ENCODE results near the gene HYPK. TPM values are rescaled to one million over a fixed set of nuclear protein-coding genes. Genes with fewer than 3 reads are reported as not detected.
"Not testable (repeated sequence)": the region's sequence is repeated elsewhere in the genome, so short reads cannot be mapped to it uniquely, and the experiment has no call there.

Gene HYPK
- total RNA-seq, 2 experiments from 2014 or later: 15.0 to 18.1 TPM

DNA sequence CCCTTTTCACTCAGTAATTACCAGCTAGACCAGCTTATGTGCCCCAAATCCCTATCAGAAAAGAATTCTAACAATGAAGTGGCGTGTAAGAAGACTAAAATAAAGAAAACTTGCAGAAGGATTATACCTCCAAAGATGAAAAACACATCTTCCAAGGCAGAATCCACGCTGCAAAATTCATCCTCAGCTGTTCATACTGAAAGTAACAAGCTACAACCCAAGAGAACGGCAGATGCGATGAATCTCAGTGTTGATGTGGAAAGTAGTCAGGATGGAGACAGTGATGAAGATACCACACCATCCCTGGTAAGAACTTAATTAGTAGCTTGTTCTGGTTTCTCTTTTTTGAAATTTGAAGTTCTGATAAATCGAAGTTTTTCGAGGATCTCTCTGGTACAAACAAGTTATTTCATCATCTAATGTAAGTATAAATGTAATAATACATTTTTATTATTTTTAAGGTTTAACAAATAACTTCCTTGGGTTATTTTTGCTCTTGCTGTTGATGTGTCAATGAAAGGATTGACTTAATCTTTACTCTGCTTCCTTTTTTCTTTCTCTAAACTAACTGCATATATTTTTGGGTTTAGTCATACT, 27.8 kb downstream of the HYPK start:
- peak overlapping the region; percentile 97 for H3K27ac Mint-ChIP-seq
- POLR2A ChIA-PET: interaction anchor here (0.6 to 0.9 kb wide), 3 partner anchors 21 to 35 kb away, joined by 3 to 4 read pairs (median 3); partner anchors contain the start of genes HYPK and SERINC4
- H3K4me1 Mint-ChIP-seq: peaks cover 63% of the 10 kb centered on the region
- peaks cover 52% of the 10 kb centered on the region for H3K36me3 Mint-ChIP-seq (ENCODE audit: low read depth)
- peak overlapping the region; percentile 96 for H3K4me3 Mint-ChIP-seq
- DNase-seq: peak; percentile 42
- CTCF ChIA-PET: interaction anchor here (1.3 to 1.4 kb wide), 2 partner anchors 9 to 13 kb away, joined by 3 to 5 read pairs; no protein-coding TSS in a partner anchor
- H3K9me3 Mint-ChIP-seq: peaks cover 2% of the 10 kb centered on the region
- H3K27me3 Mint-ChIP-seq: no peaks in the 10 kb centered on the region

DNA sequence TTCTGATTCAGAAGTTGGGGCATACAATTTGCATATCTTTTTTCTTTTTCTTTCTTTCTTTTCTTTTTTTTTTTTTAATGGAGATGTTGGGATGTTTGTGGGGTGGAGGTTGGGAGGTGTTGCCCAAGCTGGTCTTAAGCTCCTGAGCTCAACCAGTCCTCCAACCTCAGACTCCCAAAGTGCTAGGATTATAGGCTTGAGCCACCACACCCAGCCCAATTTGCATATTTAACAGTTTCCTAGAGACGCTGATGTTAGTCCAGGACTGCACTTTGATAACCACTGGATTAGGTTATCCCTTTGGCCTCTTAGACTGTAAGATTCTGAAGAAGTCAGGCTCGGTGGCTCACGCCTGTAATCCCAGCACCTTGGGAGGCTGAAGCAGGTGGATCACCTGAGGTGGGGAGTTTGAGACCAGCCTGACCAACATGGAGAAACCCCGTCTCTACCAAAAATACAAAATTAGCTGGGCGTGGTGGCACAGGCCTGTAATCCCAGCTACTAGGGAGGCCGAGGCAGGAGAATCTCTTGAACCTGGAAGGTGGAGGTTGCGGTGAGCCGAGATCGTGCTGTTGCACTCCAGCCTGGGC, 29.6 kb downstream of the HYPK start:
- Mint-ChIP-seq H3K27ac (peak overlapping the region; percentile 15), H3K4me3 (peak overlapping the region; percentile 96), H3K4me1 (peaks cover 58% of the 10 kb centered on the region), H3K36me3 (ENCODE audit: low read depth) (peaks cover 52% of the 10 kb centered on the region)
- CTCF ChIA-PET, POLR2A ChIA-PET, H3K27me3 Mint-ChIP-seq, H3K9me3 Mint-ChIP-seq, DNase-seq: not testable (repeated sequence)

DNA sequence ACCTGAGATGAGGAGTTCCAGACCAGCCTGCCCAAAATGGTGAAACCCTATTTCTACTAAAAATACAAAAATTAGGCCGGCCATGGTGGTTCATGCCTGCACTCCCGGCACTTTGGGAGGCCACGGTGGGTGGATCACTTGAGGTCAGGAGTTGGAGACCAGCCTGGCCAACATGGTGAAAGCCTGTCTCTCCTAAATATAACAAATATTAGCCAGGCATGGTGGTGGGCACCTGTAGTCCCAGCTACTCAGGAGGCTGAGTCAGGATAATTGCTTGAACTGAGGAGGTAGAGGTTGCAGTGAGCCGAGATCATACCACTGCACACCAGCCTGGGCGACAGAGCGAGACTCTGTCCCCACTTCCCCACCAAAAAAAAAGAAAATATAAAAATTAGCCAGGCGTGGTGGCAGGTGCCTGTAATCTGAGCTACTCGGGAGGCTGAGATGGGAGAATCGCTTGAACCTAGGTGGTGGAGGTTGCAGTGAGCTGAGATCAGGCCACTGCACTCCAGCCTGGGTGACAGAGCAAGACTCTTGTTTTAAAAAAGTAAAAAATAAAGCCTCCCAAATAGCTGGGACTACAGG, 30.4 kb downstream of the HYPK start:
- POLR2A ChIA-PET, H3K9me3 Mint-ChIP-seq, H3K27me3 Mint-ChIP-seq, DNase-seq, H3K27ac Mint-ChIP-seq: not testable (repeated sequence)
- H3K36me3 Mint-ChIP-seq (ENCODE audit: low read depth): peaks cover 57% of the 10 kb centered on the region
- H3K4me3 Mint-ChIP-seq: peak overlapping the region; percentile 40
- CTCF ChIA-PET: interaction anchor here (0.7 to 1.5 kb wide), 3 partner anchors 21 to 1333 kb away, joined by 3 to 6 read pairs (median 3); no protein-coding TSS in a partner anchor
- peaks cover 60% of the 10 kb centered on the region for H3K4me1 Mint-ChIP-seq

- H3K36me3 Mint-ChIP-seq (ENCODE audit: low read depth): peaks cover 62% of the 10 kb centered on the region
- H3K27me3 Mint-ChIP-seq, H3K9me3 Mint-ChIP-seq, DNase-seq, POLR2A ChIA-PET: not testable (repeated sequence)
- peaks cover 53% of the 10 kb centered on the region for H3K4me1 Mint-ChIP-seq
- peak overlapping the region; percentile 55 for H3K4me3 Mint-ChIP-seq
- peak overlapping the region; percentile 83 for H3K27ac Mint-ChIP-seq
- CTCF ChIA-PET: interaction anchor here (0.7 to 1.5 kb wide), 4 partner anchors 20 to 1332 kb away, joined by 3 to 6 read pairs (median 4); no protein-coding TSS in a partner anchor
Measured at GRCh38 chr15:43831519-43832052, 31.2 kb downstream of the HYPK start.

DNA sequence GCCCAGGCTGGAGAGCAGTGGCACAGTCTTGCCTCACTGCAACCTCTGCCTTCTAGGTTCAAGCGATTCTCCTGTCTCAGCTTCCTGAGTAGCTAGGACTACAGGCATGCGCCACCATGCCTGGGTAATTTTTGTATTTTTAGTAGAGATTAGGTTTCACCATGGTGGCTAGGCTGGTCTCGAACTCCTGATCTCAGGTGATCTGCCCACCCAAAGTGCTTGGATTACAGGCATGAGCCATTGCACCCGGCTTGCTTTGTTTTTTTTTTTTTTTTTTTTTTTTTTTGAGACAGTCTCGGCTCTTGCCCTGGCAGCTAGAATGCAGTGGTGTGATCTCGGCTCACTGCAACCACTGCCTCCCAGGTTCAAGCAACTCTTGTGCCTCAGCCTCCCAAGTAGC, 32.1 kb downstream of the HYPK start:
- CTCF ChIA-PET: interaction anchor here (1.0 to 1.5 kb wide), 2 partner anchors 19 to 21 kb away, joined by 4 to 6 read pairs; no protein-coding TSS in a partner anchor
- H3K27me3 Mint-ChIP-seq, DNase-seq, H3K9me3 Mint-ChIP-seq: not testable (repeated sequence)
- POLR2A ChIA-PET: interaction anchor here (0.6 kb wide), 1 partner anchor 372 kb away, joined by 3 read pairs; no protein-coding TSS in a partner anchor
- Mint-ChIP-seq H3K4me3 (peak overlapping the region; percentile 55), H3K4me1 (peaks cover 54% of the 10 kb centered on the region), H3K27ac (peak overlapping the region; percentile 83), H3K36me3 (ENCODE audit: low read depth) (peaks cover 61% of the 10 kb centered on the region)

DNA sequence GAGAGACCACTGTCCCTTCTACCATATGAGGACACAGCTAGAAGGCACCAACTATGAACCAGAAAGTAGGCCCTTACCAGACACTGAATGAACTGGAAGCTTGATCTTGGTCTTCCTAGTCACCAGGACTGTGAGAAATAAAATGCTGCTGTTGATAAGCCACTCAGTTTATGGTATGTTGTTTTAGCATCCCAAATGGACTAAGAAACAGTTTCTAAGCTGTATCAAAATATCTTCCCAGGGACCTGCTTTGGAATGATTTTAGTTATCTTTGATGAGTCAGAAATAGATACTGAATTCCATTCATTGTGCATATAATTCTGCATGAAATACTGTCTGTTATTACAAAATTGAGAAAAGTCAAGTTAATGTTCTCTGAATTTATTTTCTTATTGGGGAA, 45.0 kb downstream of the HYPK start:
- H3K4me3 Mint-ChIP-seq: no peak overlapping the region
- peaks cover 42% of the 10 kb centered on the region for H3K36me3 Mint-ChIP-seq (ENCODE audit: low read depth)
- peaks cover 3% of the 10 kb centered on the region for H3K4me1 Mint-ChIP-seq
- no peaks in the 10 kb centered on the region for H3K9me3 Mint-ChIP-seq
- H3K27ac Mint-ChIP-seq: no peak overlapping the region
- CTCF ChIA-PET: interaction anchor here (0.6 to 0.7 kb wide), 3 partner anchors 24 to 1802 kb away, joined by 3 to 5 read pairs (median 4); no protein-coding TSS in a partner anchor
- no peaks in the 10 kb centered on the region for H3K27me3 Mint-ChIP-seq
- POLR2A ChIA-PET: no interaction called here
- no peak for DNase-seq

GRCh38 chr15:43851251-43851650, 50.9 kb downstream of the HYPK start:
- CTCF ChIA-PET: interaction anchor here (0.7 to 1.5 kb wide), 3 partner anchors 14 to 19 kb away, joined by 3 to 4 read pairs (median 3); no protein-coding TSS in a partner anchor
- Mint-ChIP-seq H3K36me3 (ENCODE audit: low read depth) (peaks cover 39% of the 10 kb centered on the region), H3K4me3 (no peak overlapping the region), H3K4me1 (no peaks in the 10 kb centered on the region), H3K9me3 (no peaks in the 10 kb centered on the region), H3K27ac (no peak overlapping the region), H3K27me3 (no peaks in the 10 kb centered on the region)
- no peak for DNase-seq
- POLR2A ChIA-PET: no interaction called here

DNA sequence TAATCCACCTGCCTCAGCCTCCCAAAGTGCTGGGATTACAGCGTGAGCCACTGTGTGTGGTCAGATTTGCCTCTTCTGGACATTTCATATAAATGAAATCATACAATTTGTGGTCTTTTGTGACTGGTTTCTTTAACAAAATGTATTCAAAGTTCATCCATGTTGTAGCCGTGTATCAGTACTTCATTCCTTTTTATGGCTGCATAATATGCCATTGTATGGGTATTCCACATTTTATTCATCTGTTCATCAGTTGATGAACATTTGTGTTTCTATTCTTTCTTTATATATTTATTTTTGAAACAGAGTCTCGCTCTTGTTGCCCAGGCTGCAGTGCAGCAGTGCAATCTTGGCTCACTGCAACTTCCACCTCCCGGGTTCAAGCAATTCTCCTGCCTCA, 52.2 kb downstream of the HYPK start:
- H3K9me3 Mint-ChIP-seq: no peaks in the 10 kb centered on the region
- H3K36me3 Mint-ChIP-seq (ENCODE audit: low read depth): peaks cover 48% of the 10 kb centered on the region
- POLR2A ChIA-PET: no interaction called here
- no peaks in the 10 kb centered on the region for H3K27me3 Mint-ChIP-seq
- no peaks in the 10 kb centered on the region for H3K4me1 Mint-ChIP-seq
- CTCF ChIA-PET: interaction anchor here (1.5 kb wide), 1 partner anchor 21 kb away, joined by 4 read pairs; no protein-coding TSS in a partner anchor
- H3K4me3 Mint-ChIP-seq: no peak overlapping the region
- H3K27ac Mint-ChIP-seq: no peak overlapping the region
- DNase-seq: no peak

Small RNA genes lying within 50 kb of the gene (microRNA-seq; reads per million reads assigned to microRNA genes)
- gene MIR1282 (ENCODE audit: borderline microRNAs expressed, borderline replicate concordance): not detected

Other genes with a start within 250 kb of the HYPK start
- 10 to 100 TPM; 24.0 to 24.3 TPM for gene PPIP5K1, start 210.4 kb upstream of the HYPK start, total RNA-seq
- not detected for gene CKMT1B, start 206.6 kb upstream of the HYPK start, total RNA-seq
- gene STRC, start 181.8 kb upstream of the HYPK start, total RNA-seq: under 1 TPM; 0.20 to 0.33 TPM
- gene CATSPER2, start 151.8 kb upstream of the HYPK start, total RNA-seq: 1 to 10 TPM; 1.4 to 1.5 TPM
- not detected for gene CKMT1A, start 106.7 kb upstream of the HYPK start, total RNA-seq
- gene PDIA3, start 54.2 kb upstream of the HYPK start, total RNA-seq: 100 to 1,000 TPM; 304 to 330 TPM
- 1 to 10 TPM; 2.5 to 2.9 TPM for gene ELL3, start 23.6 kb upstream of the HYPK start, total RNA-seq
- 100 to 1,000 TPM; 956 to 981 TPM for gene SERF2, start 8.3 kb upstream of the HYPK start, total RNA-seq
- under 1 TPM; 0.37 to 0.50 TPM for gene SERINC4, start 379 bp upstream of the HYPK start, total RNA-seq
- gene MFAP1, start 24.1 kb downstream of the HYPK start, total RNA-seq: 10 to 100 TPM; 38.8 to 42.2 TPM
- gene WDR76, start 26.4 kb downstream of the HYPK start, total RNA-seq: 10 to 100 TPM; 76.8 to 89.2 TPM

Data from activated CD4-positive, alpha-beta T cell treated with anti-CD3 and anti-CD28 coated beads, Interleukin-2, amount 10 ng/mL, durations not matched to agents 7 days and 5 days (primary cell).